GM21515 (cell line): ENCODE measurements around the gene COA1.

Source experiments
- ATAC-seq: cut with Tn5 transposase; IDR thresholded peaks from one replicate; pipeline ENCODE4 v1.9.1; 2021; ENCODE audit not compliant: unreplicated experiment

The COA1 gene

GRCh38 chr7:43658718-43659548 lies 70.4 kb downstream of the COA1 start:
- ATAC-seq = no peak

GRCh38 chr7:43656997-43657396 lies 72.3 kb downstream of the COA1 start:
- no peak for ATAC-seq

- ATAC-seq = no peak
Observed at GRCh38 chr7:43655584-43655983, 73.7 kb downstream of the COA1 start.

- ATAC-seq = no peak
Observed at GRCh38 chr7:43653891-43654504, 75.3 kb downstream of the COA1 start.

GRCh38 chr7:43653466-43653865 lies 75.9 kb downstream of the COA1 start:
- ATAC-seq = no peak

GRCh38 chr7:43652364-43652763 lies 77.0 kb downstream of the COA1 start:
- ATAC-seq = no peak

- no peak for ATAC-seq
Observed at GRCh38 chr7:43650457-43651052, 78.8 kb downstream of the COA1 start.

- peak; percentile 67 for ATAC-seq
Observed at GRCh38 chr7:43649755-43650274, 79.5 kb downstream of the COA1 start.

- peak; percentile 60 for ATAC-seq
Observed at GRCh38 chr7:43648473-43649406, 80.6 kb downstream of the COA1 start.

- ATAC-seq = no peak
Observed at GRCh38 chr7:43647673-43648472, 81.5 kb downstream of the COA1 start.

- ATAC-seq = no peak
Observed at GRCh38 chr7:43647339-43647672, 82.0 kb downstream of the COA1 start.

GRCh38 chr7:43646603-43647338 lies 82.6 kb downstream of the COA1 start:
- no peak for ATAC-seq

GRCh38 chr7:43645699-43646226 lies 83.6 kb downstream of the COA1 start:
- ATAC-seq = no peak

GRCh38 chr7:43643846-43644245 lies 85.5 kb downstream of the COA1 start:
- no peak for ATAC-seq

- no peak for ATAC-seq
Observed at GRCh38 chr7:43642897-43643630, 86.3 kb downstream of the COA1 start.

GRCh38 chr7:43640679-43641078 lies 88.6 kb downstream of the COA1 start:
- no peak for ATAC-seq

GRCh38 chr7:43639858-43640491 lies 89.3 kb downstream of the COA1 start:
- ATAC-seq = no peak
